Endothelial cell of umbilical vein (primary cell): ENCODE data around the gene TNFSF4.

ENCODE experiments used
- EZH2 ChIP-seq: IDR thresholded peaks from 2 replicates; pipeline ENCODE4 v1.6.1; 2012; ENCODE audit warnings: borderline replicate concordance, low read depth, mild to moderate bottlenecking, moderate library complexity, low read length, inconsistent platforms; ENCODE audit not compliant: severe bottlenecking
- FOS ChIP-seq: IDR thresholded peaks from 2 replicates; pipeline ENCODE4 v1.6.1; 2011; ENCODE audit warnings: mild to moderate bottlenecking, low read length, moderate library complexity, borderline replicate concordance; ENCODE audit not compliant: insufficient read depth
- JUN ChIP-seq: IDR thresholded peaks from 2 replicates; pipeline ENCODE4 v1.6.1; 2011; ENCODE audit warnings: borderline replicate concordance, low read depth; ENCODE audit not compliant: insufficient read length, insufficient read depth
- MYC ChIP-seq: IDR thresholded peaks from one replicate; pipeline ENCODE4 v1.6.1; 2011; ENCODE audit warnings: mild to moderate bottlenecking, low read depth, low read length
- POLR2A ChIP-seq: IDR thresholded peaks from 2 replicates; pipeline ENCODE4 v1.6.1; 2012; ENCODE audit warnings: low read depth, mild to moderate bottlenecking, control low read depth, low read length
- POLR2AphosphoS5 ChIP-seq: IDR thresholded peaks from 2 replicates; pipeline ENCODE4 v1.6.1; 2012; ENCODE audit warnings: low read depth, mild to moderate bottlenecking, control low read depth, low read length, moderate library complexity; ENCODE audit not compliant: insufficient read depth
- TF ChIP-seq, protein P1 (sequence below), 2 donors: IDR thresholded peaks; 1 replicate in 1 of 2; 2 replicates in 1 of 2; pipeline ENCODE4 v1.5.1; 2011; ENCODE audit warnings: low read length in 2 of 2, mild to moderate bottlenecking in 2 of 2, moderate library complexity in 2 of 2, control low read depth in 1 of 2, inconsistent platforms in 1 of 2, low read depth in 1 of 2; ENCODE audit not compliant: insufficient read depth in 1 of 2; ENCODE audit errors: extremely low read depth in 1 of 2
- TF ChIP-seq, protein P2 (sequence below): IDR thresholded peaks from 2 replicates; pipeline ENCODE4 v1.6.1; 2011; ENCODE audit not compliant: insufficient read depth, insufficient read length

DNA sequence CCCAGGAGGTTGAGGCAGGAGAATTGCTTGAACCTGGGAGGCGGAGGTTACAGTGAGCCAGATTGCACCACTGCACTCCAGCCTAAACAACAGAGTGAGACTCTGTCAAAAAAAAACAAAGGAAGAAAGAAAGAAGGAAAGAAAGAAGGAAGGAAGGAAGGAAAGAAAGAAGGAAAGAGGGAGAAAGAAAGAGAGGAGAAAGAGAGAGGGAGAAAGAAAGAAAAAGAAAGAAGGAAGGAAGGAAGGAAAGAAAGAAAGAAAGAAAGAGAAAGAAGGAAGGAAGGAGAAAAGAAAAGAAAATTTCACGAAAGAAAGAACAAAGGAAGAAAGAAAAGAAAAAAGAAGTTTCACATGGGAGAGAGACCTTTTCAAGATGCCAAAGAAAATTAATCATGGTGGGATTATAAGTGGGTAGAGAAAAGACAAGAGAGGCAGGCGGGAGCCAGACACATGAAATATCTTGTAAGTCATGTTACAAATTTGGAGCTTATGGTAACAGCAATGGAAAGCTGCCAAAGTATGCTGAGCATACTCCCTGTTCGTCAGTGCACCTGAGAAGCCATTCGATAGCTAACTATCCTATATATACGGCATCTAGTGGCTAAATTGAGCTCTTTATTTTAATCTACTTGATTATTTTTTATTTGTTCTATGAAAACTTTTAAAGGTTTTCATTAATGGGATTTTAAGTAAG, 41.3 kb upstream of the TNFSF4 start:
- TF ChIP-seq POLR2AphosphoS5 (no peak), MYC (no peak), POLR2A (no peak), JUN (no peak), EZH2 (no peak), FOS (no peak)
- TF ChIP-seq, protein P1, sequence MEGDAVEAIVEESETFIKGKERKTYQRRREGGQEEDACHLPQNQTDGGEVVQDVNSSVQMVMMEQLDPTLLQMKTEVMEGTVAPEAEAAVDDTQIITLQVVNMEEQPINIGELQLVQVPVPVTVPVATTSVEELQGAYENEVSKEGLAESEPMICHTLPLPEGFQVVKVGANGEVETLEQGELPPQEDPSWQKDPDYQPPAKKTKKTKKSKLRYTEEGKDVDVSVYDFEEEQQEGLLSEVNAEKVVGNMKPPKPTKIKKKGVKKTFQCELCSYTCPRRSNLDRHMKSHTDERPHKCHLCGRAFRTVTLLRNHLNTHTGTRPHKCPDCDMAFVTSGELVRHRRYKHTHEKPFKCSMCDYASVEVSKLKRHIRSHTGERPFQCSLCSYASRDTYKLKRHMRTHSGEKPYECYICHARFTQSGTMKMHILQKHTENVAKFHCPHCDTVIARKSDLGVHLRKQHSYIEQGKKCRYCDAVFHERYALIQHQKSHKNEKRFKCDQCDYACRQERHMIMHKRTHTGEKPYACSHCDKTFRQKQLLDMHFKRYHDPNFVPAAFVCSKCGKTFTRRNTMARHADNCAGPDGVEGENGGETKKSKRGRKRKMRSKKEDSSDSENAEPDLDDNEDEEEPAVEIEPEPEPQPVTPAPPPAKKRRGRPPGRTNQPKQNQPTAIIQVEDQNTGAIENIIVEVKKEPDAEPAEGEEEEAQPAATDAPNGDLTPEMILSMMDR (IDR thresholded peaks at IDR 0.05; ENCODE audit: extremely low read depth in 1 of 2, insufficient read depth in 1 of 2, low read depth in 1 of 2, low read length in 2 of 2): no peak
- TF ChIP-seq, protein P2, sequence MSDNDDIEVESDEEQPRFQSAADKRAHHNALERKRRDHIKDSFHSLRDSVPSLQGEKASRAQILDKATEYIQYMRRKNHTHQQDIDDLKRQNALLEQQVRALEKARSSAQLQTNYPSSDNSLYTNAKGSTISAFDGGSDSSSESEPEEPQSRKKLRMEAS: no peak
